ENCODE data around the gene STRN3. TPM values are rescaled to one million over a fixed set of nuclear protein-coding genes. Genes with fewer than 3 reads are reported as not detected.
A peak's percentile ranks its signal among the peaks of the same experiment; 100 is the strongest.

STRN3 gene
- total and polyA plus RNA-seq, 10 of the 15 experiments (the other 5 are each of a cell fraction or from before 2014, with no cell fraction given), result 7.8 to 27.9 (median 14.1) TPM

GRCh38 chr14:30855345-30856037 is 170.7 kb downstream of the STRN3 start (continued):
- peak; percentile 55; the same call in 1 of the 2 replicates for TF ChIP-seq MLLT1 (IDR thresholded peaks at IDR 0.05)
- 0 out of 2 replicates have a peak, but pooled peaks have one; percentile 37 for TF ChIP-seq NFIC (IDR thresholded peaks at IDR 0.05; ENCODE audit: low read depth, low read length)
- TF ChIP-seq SMARCA5 (IDR thresholded peaks at IDR 0.05), result 0 out of 2 replicates have a peak, but pooled peaks have one; percentile 34
- no peak for TF ChIP-seq SIX5 (IDR thresholded peaks at IDR 0.05; ENCODE audit: low read depth, low read length, severe bottlenecking)
- 0 out of 2 replicates have a peak, but pooled peaks have one; percentile 24 for TF ChIP-seq STAT1 (conservative IDR thresholded peaks at IDR 0.05)
- no peak for TF ChIP-seq ZNF592 (IDR thresholded peaks at IDR 0.05)
- 0 out of 4 replicates have a peak, but pooled peaks of 1 of the 2 experiments have one; percentile 9 for TF ChIP-seq EP300 (IDR thresholded peaks at IDR 0.05; ENCODE audit: borderline replicate concordance in 1 of 2, control insufficient read depth in 1 of 2, low read depth in 2 of 2, low read length in 2 of 2)
- no peak for TF ChIP-seq SMAD1 (IDR thresholded peaks at IDR 0.05; ENCODE audit: low read depth, partially characterized antibody)
- peak; percentile 78; the same call in 1 of the 2 replicates for TF ChIP-seq RELB (IDR thresholded peaks at IDR 0.05; ENCODE audit: low read depth)
- peak; percentile 74 for TF ChIP-seq IKZF1 (conservative IDR thresholded peaks at IDR 0.05)
- no peak for TF ChIP-seq EZH2 (IDR thresholded peaks at IDR 0.05; ENCODE audit: borderline replicate concordance, control insufficient read depth, low read depth, low read length)
- TF ChIP-seq REST (IDR thresholded peaks at IDR 0.05; ENCODE audit: low read depth, low read length), result no peak
- TF ChIP-seq YY1 (IDR thresholded peaks at IDR 0.05; ENCODE audit: low read depth, low read length), result 0 out of 2 replicates have a peak, but pooled peaks have one; percentile 18
- TF ChIP-seq SPI1 (IDR thresholded peaks at IDR 0.05; ENCODE audit: borderline replicate concordance, insufficient read depth, low read depth, low read length), result peak; percentile 38; the same call in 1 of the 2 replicates
- TF ChIP-seq SRF (IDR thresholded peaks at IDR 0.05; ENCODE audit: low read depth in 2 of 2, low read length in 2 of 2), result no peak
- TF ChIP-seq NFXL1 (IDR thresholded peaks at IDR 0.05; ENCODE audit: borderline replicate concordance), result no peak
- TF ChIP-seq EED (IDR thresholded peaks at IDR 0.05; ENCODE audit: low read depth), result 0 out of 2 replicates have a peak, but pooled peaks have one; percentile 15
